Psoas muscle (tissue), 8 donors: ENCODE measurements around the gene WNT7B. TPM values are rescaled to one million over a fixed set of nuclear protein-coding genes. Genes with fewer than 3 reads are reported as not detected.

ENCODE experiments used
- ATAC-seq, 4 donors: fragments of 200-7000 bp; cut with Tn5 transposase; one replicate each; pipeline ENCODE4 v1.9.1; 2020; ENCODE audit warnings: moderate library complexity in 3 of 4, mild to moderate bottlenecking in 2 of 4
- DNase-seq, 2 donors: peaks; one replicate each; pipeline ENCODE4 v3.0.0-alpha.2; 2020
- H3K27ac ChIP-seq: fragments of 200-600 bp; one replicate; pipeline ENCODE4 v1.8.0; 2022
- H3K27me3 ChIP-seq, 3 donors: fragments of 200-600 bp in 1 of 3; one replicate each; pipeline versions ENCODE4 v1.6.1 to v1.8.0; 2013 to 2022; ENCODE audit warnings: low read length in 2 of 3, mild to moderate bottlenecking in 2 of 3, moderate library complexity in 1 of 3; ENCODE audit not compliant: insufficient read depth in 3 of 3
- H3K36me3 ChIP-seq, 2 donors: fragments of 200-600 bp in 1 of 2; one replicate each; pipeline versions ENCODE4 v1.6.1 to v1.8.0; 2013 to 2022; ENCODE audit warnings: low read depth in 1 of 2, mild to moderate bottlenecking in 1 of 2, moderate library complexity in 1 of 2; ENCODE audit not compliant: insufficient read depth in 1 of 2
- H3K4me1 ChIP-seq: fragments of 200-600 bp; one replicate; pipeline ENCODE4 v1.8.0; 2022
- H3K4me3 ChIP-seq: fragments of 200-600 bp; one replicate; pipeline ENCODE4 v1.8.0; 2022; ENCODE audit warnings: mild to moderate bottlenecking
- H3K9me3 ChIP-seq: fragments of 200-600 bp; one replicate; pipeline ENCODE4 v1.8.0; 2022
- CTCF ChIP-seq: fragments of 200-600 bp; IDR thresholded peaks from one replicate; pipeline ENCODE4 v1.8.0; 2022; ENCODE audit warnings: antibody characterized with exemption
- WGBS, 3 donors: extraction: QIAGEN DNeasy Blood & Tissue Kit; methylation state at CpG; one replicate each; pipeline versions ENCODE4 v1.1.6 to v1.1.7; 2013; 5-methylcytosine and 5-hydroxymethylcytosine counted together
- intact Hi-C, 2 donors: fragments of 100-400 bp; cut with DNase I; formaldehyde crosslinking; loops; one replicate each; pipeline versions ENCODE4 v1.11.0 to v1.14.2; 2022
- polyA plus RNA-seq, 3 donors: library from polyadenylated mRNA; stranded (reverse); fragments of 200-250 nt; gene quantifications; one replicate each; pipeline ENCODE4 v1.2.3, GENCODE V29; 2013
- total RNA-seq, 4 donors: library from RNA; stranded (reverse); fragmentation: NEBNext Ultra II Directional in 2 of 4; extraction: Animal tissue kit (Norgen Biotek cat#: 25700) in 2 of 4; gene quantifications; one replicate each; pipeline versions ENCODE4 v1.2.1 to v1.2.4, GENCODE V29; 2021 to 2023
- donor health status: healthy with polysubstance abuse.
- donor health status: DM: no; HTN: no; CAD: no; lungs with moderate emphysema.
- donor health status: Bipolar disorder and iron deficiency.
- donor health status: healthy.
- donor health status: DM: yes; HTN: yes; CAD: no.
- donor health status: DM: no; HTN: no; CAD: no.
- donor health status: DM: no; HTN: no; CAD: no.
- donor health status: DM: yes; HTN: yes; CAD: no.

Gene WNT7B
- total and polyA plus RNA-seq, 7 donors = 0.05 TPM; not detected in 6

GRCh38 chr22:45999379-45999971 lies 22.5 kb upstream of the WNT7B start:
- ATAC-seq (no peak), DNase-seq (no peak)
- TF ChIP-seq CTCF = no peak
- H3K9me3 ChIP-seq = no peaks in the 10 kb centered on the region
- no peaks in the 10 kb centered on the region for H3K27me3 ChIP-seq
- no peaks in the 10 kb centered on the region for H3K36me3 ChIP-seq
- peaks cover 38% of the 10 kb centered on the region for H3K4me1 ChIP-seq
- H3K4me3 ChIP-seq = no peak overlapping the region
- H3K27ac ChIP-seq = no peak overlapping the region
- intact Hi-C loops = loop anchor here in 1 of 2 donors (5.0 to 10.0 kb wide), 2 partner anchors 313 to 545 kb away; no protein-coding TSS in a partner anchor
- 93 to 95% (median 94%) methylated on average over 14 of the region's 14 CpGs for WGBS, 3 donors

- 58 to 68% (median 60%) methylated on average over 13 of the region's 13 CpGs for WGBS, 3 donors
- no peaks in the 10 kb centered on the region for H3K9me3 ChIP-seq
- H3K27me3 ChIP-seq = no peaks in the 10 kb centered on the region
- DNase-seq = peak in 1 of 2 donors; percentile 48
- ATAC-seq = no peak
- peak overlapping the region; percentile 59 for H3K27ac ChIP-seq
- no peaks in the 10 kb centered on the region for H3K36me3 ChIP-seq
- H3K4me3 ChIP-seq = no peak overlapping the region
- TF ChIP-seq CTCF = no peak
- intact Hi-C loops = loop anchor here in 1 of 2 donors (5.0 to 10.0 kb wide), 2 partner anchors 313 to 546 kb away; no protein-coding TSS in a partner anchor
- peaks cover 39% of the 10 kb centered on the region for H3K4me1 ChIP-seq
Observed at GRCh38 chr22:45998638-45999378, 21.8 kb upstream of the WNT7B start.

- peak overlapping the region; percentile 7 for H3K4me3 ChIP-seq
- DNase-seq (peak in 1 of 2 donors; percentile 41), ATAC-seq (peak in 1 of 4 donors; percentile 33)
- H3K27me3 ChIP-seq = no peaks in the 10 kb centered on the region
- peaks cover 39% of the 10 kb centered on the region for H3K4me1 ChIP-seq
- H3K27ac ChIP-seq = peak overlapping the region; percentile 59
- TF ChIP-seq CTCF = no peak
- intact Hi-C loops = loop anchor here in 1 of 2 donors (5.0 to 10.0 kb wide), 2 partner anchors 314 to 547 kb away; no protein-coding TSS in a partner anchor
- no peaks in the 10 kb centered on the region for H3K9me3 ChIP-seq
- 34 to 39% (median 37%) methylated on average over 17 of the region's 17 CpGs for WGBS, 3 donors
- no peaks in the 10 kb centered on the region for H3K36me3 ChIP-seq
Observed at GRCh38 chr22:45997777-45998637, 21.0 kb upstream of the WNT7B start.

GRCh38 chr22:45997077-45997776 lies 20.3 kb upstream of the WNT7B start:
- H3K4me3 ChIP-seq = peak overlapping the region; percentile 7
- H3K27ac ChIP-seq = peak overlapping the region; percentile 59
- WGBS, 3 donors = 5 to 9% (median 7%) methylated on average over 14 to 16 of the region's 16 CpGs
- intact Hi-C loops = loop anchor here in 1 of 2 donors (5.0 to 10.0 kb wide), 2 partner anchors 315 to 548 kb away; no protein-coding TSS in a partner anchor
- no peaks in the 10 kb centered on the region for H3K9me3 ChIP-seq
- peaks cover 39% of the 10 kb centered on the region for H3K4me1 ChIP-seq
- ATAC-seq (peak; percentile 70 to 83 (median 80)), DNase-seq (peak; percentile 91 to 96)
- H3K27me3 ChIP-seq = no peaks in the 10 kb centered on the region
- H3K36me3 ChIP-seq = no peaks in the 10 kb centered on the region
- TF ChIP-seq CTCF = no peak
